HG03342 (cell line): ENCODE data around the gene WDR88.
"Not testable (repeated sequence)": the region's sequence is repeated elsewhere in the genome, so short reads cannot be mapped to it uniquely, and the experiment has no call there.

Experiments
- ATAC-seq: cut with Tn5 transposase; IDR thresholded peaks from one replicate; pipeline ENCODE4 v1.9.1; 2021; ENCODE audit warnings: mild to moderate bottlenecking, moderate library complexity; ENCODE audit not compliant: unreplicated experiment

Gene WDR88

DNA sequence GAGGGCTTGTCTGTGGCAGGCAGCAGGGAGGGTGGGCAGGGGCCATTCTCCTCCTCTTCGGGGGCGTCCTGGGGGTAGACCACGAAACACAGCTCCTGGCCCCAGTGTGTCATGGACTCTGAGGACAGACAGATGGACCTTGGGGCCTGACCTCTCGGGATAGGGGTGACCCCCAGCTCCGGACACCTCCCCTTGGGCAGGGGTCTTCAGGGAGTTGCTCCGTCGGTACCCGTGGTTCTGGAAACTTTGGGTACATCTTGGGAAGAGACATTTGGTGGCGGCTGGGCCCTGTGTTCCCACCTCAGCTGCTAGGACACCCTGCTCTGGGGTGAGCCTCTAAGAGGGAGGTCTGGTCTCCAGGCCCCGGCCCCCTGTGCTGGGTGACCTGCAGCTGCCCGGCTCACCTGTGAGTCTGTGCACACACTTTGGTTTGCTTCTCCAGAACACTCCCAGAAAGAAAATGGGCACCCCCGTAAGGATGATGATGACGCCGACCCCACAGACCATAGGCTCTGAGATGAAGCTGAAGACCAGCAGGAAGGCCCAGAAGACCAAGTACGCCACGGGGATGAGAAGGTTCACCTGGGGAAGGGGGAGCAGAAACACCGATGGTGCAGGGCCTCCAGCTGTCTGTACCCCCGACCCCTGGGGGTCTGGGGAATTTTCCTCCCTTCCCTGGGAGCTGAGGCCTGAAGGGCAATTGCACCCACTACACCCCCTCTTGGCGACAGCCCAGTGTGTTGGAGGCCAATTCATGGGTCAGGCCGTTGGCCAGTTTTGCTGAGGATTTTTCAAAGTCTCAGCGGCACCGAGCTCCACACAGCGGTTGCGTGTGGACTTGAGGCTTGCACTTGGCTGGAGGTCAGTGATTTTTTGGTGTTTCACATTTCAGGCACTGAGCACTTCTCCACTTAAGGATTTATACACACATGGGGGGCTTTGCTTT, 77.3 kb downstream of the WDR88 start:
- no peak for ATAC-seq

DNA sequence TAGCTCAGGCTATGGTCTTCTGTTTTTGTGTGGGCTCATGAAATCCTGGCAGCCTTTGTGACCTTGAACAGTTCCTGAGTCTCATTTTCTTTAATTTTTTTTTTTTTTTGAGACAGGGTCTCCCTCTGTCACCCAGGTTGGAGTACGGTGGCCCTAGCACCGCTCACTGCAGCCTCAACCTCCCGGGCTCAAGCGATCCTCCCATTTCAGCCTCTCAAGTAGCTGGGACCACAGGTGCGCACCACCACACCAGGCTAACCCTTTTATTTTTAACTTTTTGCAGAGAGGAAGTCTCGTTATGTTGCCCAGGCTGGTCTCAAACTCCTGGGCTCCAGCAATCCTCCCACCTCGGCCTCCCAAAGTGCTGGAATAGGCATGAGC, 77.9 kb downstream of the WDR88 start:
- not testable (repeated sequence) for ATAC-seq

DNA sequence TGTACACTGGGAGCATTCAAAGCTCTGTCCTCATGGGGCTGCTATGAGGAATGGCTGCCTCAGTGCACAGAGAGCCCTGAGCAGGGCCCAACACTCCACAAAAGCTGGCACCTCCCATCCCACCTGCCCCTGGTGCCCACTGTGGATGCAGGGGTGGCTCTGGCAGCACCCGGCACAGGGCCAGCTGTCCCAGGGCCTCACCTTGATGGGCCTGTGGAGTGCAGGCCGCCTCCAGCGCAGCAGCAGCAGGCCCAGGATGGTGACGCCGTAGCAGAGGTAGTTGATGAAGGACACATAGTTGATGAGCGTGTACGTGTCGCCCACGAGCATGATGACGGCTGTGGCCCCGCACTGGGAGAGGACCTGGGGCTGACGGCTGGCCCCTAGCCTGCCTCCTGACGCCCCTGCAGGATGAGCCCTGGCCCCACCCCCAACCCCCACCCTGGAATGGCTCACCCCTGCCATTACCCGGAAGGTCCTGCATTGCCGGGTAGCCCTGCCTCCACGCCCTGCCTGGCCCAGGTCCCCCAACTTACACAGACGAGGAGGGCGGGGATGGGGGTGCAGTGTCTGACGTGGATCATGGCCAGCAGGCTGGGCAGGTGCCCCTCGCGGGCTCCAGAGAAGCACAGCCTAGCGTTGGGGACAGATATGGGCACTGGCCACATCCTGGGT, 78.5 kb downstream of the WDR88 start:
- ATAC-seq = no peak

DNA sequence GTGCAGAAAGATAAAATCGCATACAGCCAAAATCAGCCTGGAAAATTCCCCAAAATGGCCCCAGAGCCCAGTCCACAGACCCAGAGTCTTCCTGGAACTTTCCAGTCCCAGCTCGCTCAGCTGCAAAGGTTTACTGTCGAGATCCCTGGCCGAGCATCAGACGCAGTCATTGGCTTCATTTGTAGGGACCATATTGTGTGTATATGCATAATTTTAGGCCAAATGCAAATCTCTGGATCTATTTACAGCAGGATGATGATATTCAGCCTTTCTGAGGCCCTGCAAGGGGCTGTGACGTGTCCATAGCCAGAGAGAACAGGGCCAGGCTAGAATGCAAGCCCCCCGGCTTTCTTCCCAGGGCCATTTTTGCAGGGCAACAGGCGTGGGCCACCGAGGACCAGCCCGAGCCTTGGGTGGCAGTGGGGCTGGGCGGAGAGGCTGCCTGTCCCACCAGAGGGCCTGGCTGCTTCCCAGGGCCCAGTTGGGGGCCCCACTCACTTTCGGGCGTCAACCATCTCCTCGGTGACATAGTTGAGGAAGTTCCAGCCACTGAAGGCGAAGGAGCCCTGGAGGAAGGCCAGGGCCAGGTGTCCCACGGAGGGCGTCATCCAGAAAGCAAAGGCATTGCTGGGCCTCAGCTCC, 80.0 kb downstream of the WDR88 start:
- no peak for ATAC-seq

DNA sequence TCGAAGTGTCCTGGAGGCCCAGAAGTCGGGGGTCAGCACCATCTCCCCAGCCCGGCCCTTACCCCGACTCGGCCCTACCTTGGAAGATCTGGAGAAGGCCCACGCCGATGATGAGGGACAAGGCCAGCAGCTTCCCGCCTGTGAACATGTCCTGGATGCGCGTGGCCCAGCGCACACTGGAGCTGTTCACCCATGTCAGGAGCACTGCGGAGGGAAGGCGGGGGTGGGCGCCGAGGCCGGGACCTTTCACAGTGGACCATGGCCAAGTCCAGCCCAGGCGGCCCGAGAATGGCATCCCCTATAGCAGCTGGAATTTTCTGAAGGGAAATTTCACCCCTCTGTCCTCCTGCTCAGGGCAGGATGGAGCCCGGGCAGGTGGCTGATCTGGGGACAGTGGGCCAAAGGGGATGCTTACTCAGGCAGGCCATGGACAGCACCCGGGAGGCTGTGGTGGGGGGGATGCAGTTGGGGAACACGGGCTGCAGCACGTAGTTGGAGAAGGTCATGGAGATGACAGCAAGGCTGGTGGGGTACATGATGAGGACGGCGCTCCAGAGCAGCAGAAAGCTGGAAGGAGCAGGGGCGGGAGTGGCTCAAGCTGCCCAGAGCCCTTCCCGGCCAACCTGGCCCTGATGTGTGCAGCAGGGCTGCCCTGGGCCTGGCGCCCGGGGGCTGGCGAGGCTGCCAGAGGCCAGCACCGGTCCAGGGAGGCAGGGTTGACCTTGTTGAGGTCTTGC, 80.7 kb downstream of the WDR88 start:
- ATAC-seq = no peak

DNA sequence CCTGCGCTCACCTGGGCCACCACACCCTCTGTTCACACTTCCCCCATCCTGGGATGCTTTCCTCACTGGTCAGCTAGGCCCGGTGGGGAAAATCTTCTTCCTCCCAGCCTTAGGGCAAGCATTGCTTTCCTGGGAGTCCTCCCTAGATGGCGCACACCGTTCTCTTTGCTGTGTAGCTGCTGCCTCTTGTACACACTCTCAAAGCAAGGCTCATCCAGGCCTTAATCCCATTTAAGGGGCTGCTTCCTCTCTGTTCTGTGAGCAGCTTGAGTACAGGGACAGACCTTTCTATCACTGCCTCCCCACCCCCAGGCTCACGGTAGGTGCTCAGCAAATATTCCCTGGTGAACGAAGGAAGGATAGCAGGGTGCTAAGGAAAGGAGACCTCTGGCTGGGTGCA, 82.7 kb downstream of the WDR88 start:
- no peak for ATAC-seq

DNA sequence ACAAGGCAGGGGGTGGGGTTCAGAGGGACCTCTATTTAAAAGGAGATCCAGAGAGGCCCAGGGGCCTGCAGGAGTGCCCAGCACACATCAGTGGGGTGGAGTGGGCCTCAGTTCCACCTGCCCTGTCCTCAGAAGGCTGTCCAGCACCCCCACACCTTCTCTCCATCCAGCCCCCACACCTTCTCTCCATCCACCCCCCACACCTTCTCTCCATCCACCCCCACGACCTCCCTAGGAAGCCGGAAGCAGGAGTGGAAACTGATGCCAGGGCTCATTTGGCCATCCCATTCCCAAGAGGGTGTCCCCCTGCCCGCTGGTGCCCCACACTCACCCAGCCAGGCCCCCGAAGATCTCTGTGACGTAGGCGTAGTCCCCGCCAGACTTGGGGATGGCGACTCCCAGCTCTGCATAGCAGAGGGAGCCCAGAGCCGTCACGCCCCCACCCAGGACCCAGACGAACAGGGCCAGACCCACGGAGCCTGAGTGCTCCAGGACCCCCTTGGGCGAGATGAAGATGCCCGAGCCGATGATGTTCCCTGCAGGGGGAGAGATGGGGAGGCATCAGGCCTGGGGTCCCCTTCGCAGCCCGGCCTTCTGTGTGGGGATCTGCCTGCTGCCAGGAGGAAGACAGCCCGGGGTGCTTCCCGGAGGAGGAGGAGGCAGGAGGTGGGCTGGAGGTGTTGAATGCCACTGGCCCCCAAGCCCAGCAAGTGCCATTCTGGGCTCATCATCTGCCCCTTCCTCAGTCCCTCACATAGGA, 83.7 kb downstream of the WDR88 start:
- no peak for ATAC-seq

DNA sequence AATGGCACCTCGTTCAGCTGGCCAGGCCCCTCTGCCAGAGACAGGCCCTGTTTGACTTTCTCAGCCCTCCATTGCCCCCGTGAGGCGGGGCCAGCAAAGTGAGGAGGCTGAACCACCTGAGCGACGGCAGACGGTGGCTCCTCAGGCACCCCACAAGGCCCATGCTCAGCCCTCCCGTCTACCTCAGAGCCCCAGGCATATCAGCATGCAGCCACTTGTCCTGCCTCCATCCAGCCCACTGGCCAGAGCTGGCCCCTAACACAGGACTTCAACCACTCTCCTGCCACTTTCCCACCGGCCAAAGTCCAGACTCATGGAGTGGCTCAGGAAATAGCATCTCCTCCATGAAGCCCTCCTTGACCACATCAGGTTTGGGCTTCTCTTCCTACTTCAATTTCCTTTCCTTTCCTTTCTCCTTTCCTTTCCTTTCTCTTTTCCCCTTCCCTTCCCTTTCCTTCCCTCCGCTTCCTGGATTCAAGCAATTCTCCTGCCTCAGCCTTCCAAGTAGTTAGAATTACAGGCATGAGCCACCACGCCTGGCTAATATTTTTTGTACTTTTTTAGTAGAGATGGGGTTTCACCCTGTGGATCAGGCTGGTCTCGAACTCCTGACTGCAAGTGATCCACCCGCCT, 84.4 kb downstream of the WDR88 start:
- ATAC-seq = no peak

DNA sequence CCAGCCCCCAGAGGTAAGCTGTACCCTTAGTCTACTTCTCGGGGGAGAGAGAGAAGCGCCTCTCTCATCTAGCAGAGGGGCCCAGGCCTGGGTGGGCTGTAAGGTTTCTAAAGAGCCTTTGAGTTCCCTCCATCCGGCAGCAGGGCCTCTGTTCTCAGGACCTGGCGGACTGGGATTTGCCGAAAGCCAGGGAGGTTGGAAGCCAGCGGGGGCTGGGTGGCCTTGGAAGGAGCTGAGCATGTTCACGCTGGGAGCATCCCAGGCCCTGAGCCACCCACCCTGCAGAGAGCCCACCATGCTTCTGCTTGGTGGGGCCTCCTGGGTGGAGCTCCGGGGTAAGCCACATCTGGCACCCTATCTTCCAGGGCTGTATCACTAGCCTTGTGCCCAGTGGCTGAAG, 86.0 kb downstream of the WDR88 start:
- no peak for ATAC-seq

DNA sequence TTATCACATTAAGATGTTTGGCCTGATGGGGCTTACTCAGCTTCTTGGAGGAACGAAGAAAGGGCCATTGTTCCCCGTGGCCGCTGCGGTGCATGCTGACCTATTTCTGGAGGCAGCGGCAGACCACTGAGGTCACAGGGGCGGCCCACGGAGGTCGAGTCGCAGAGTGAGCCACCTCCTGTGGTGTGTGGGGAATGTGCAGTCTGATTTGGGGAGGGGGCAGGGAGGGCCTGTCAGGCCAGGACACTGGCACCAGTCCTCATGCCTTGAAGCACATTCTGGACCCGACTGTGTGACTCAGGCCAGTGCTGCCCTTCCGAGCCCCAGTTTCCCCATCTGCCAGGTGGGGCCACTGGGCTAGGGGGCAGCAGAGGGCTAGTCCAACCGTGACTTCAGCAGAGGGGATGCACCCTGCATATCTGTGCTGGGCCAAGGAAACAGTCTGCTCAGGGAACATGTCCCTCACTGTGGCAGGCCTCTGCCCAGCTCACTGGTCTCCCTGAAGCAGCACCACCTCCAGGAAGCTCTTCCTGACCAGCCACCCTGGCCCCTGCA, 87.4 kb downstream of the WDR88 start:
- no peak for ATAC-seq

DNA sequence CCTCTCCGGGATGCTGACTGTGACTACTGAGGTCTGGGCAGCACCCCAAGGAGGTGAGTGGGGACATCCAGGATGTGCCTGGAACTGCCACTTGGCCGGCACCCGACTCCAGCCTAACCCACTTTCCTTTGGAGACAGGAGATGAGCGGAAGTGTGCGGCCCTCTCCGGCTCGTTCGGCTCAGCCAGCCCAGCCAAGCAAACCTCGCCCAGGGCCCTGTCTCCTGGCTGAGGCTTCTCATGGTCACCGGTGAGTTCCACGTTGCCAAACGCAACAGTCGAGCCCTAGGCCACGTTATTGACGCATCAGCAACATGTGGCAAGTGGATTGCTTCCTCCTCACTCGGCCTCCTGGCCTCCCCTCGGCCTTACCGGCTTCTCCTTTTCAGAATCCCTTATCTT, 88.2 kb downstream of the WDR88 start:
- no peak for ATAC-seq

DNA sequence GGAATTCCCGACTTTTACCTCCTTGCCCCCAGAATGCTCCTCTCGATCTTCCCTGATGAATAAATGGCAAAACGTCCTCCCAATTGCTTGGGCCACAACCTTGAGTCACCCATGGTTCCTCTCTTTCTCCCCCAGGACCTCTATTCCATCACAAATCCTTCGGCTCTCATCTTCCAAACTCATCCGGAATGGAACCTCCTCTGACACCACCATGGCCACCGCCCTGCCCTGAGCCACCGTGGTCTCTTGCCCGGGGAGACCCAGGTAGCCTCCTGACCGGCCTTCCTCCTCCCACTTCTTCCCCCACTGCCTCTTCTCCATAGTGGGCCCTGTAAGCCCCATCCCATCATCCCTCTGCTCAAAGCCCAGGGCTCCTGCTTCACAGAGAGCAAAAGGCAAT, 88.8 kb downstream of the WDR88 start:
- ATAC-seq = no peak

DNA sequence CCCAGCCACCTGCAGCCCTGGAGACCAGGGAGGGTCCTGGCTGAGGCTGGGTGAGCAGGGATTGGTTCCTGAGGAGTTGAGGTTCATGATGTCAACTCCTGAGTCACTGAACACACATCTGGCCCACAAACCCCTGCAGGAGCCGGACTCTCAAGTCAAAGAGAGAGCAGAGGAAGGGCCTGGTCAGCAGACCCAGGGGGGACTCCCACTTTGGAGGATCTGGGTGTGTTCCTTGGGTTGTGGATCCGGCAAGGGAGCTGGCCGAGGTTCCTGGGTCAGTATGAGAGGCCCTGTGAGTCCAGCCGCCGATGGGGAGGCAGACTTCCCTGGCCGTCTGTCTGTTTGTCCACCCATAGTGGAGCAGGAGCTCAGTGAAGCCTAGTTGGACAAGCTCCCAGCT, 89.7 kb downstream of the WDR88 start:
- ATAC-seq = no peak

DNA sequence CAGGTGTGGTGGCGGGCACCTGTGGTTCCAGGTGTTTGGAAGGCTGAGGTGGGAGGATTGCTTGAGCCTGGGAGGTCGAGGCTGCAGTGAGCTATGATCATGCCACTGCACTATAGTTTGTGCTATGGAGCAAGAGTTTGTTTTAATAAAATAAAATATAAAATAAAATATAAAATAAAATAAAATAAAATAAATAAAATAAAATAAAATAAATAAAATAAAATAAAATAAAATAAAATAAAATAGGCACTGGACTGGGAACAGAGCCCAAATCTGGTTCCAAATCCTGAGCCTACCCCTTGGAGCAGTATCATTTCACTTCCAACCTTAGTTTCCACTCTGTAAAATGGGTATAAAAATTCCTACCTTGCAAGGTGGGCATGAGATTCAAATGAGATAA, 90.3 kb downstream of the WDR88 start:
- ATAC-seq = not testable (repeated sequence)

DNA sequence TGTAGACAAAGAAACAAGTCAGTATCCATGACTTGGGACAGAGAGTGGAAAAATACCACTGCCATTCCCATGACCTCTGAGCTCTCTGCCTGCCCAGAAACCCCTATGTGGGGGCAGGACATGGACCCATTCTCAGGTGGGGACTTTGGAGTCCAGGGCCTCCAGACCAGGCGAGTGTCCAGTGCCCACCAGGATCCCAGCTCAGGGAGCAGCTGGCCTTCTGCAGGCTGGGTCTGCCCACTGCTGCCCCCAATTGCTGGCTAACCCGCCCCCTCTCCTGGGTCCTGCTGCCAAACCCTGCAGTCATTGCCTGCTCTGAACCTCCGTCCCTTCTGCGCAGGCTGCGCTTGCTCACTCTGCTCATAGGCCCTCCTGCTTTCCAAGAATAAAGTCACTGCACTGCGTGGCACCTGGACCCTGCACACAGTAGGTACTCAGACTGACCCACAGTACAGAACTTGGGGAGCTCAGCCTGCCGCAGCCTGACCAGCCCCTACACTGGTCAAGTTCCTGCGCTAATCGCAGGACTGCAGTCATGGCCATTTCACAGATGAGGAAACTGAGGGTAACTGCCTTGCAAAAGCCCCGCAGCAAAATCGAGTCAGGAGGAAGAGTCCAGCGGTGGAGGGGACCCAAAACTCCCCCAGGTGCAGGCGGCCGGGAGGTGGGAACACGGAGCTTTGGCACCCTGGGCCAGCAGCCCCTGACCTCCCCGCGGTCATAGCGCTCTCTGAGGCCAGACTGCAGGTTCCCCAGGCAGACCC, 93.0 kb downstream of the WDR88 start:
- no peak for ATAC-seq
